ENCODE results near the gene RPS26. TPM values are rescaled to one million over a fixed set of nuclear protein-coding genes. Genes with fewer than 3 reads are reported as not detected.
A peak's percentile ranks its signal among the peaks of the same experiment; 100 is the strongest.

Gene RPS26
- total and polyA plus RNA-seq, 2 of the 13 experiments (the other 11 are each of a cell fraction or from before 2014, with no cell fraction given) = 150 to 421 TPM

- TF ChIP-seq SP4 (CRISPR knock-in tag; IDR thresholded peaks at IDR 0.05) = peak; percentile 64
- TF ChIP-seq ZFYVE20 (CRISPR knock-in tag; IDR thresholded peaks at IDR 0.05; ENCODE audit: borderline replicate concordance, low read depth) = no peak
- TF ChIP-seq ZFP36L1 (CRISPR knock-in tag; IDR thresholded peaks at IDR 0.05) = peak; percentile 67; the same call in 1 of the 2 replicates
- TF ChIP-seq ZNF512B (CRISPR knock-in tag; IDR thresholded peaks at IDR 0.05; ENCODE audit: borderline replicate concordance) = no peak; the same call in 1 of the 2 replicates
- TF ChIP-seq ZNF30 (CRISPR knock-in tag; IDR thresholded peaks at IDR 0.05) = no peak
- no peak for TF ChIP-seq SUZ12 (IDR thresholded peaks at IDR 0.05; ENCODE audit: low read depth, low read length)
- TF ChIP-seq PHF8 (CRISPR knock-in tag; IDR thresholded peaks at IDR 0.05) = peak; percentile 55
- peak; percentile 67; the same call in 1 of the 2 replicates for TF ChIP-seq CSRNP1 (CRISPR knock-in tag; IDR thresholded peaks at IDR 0.05)
- peak; percentile 25; the same call in 1 of the 2 replicates for TF ChIP-seq SP140L (CRISPR knock-in tag; IDR thresholded peaks at IDR 0.05; ENCODE audit: borderline replicate concordance)
- peak; percentile 70 for TF ChIP-seq ZFP91 (CRISPR knock-in tag; IDR thresholded peaks at IDR 0.05; ENCODE audit: borderline replicate concordance)
- TF ChIP-seq DPF2 (CRISPR knock-in tag; IDR thresholded peaks at IDR 0.05; ENCODE audit: borderline replicate concordance, low read depth) = peak; percentile 97
- TF ChIP-seq ZNF160 (CRISPR knock-in tag; IDR thresholded peaks at IDR 0.05) = peak; percentile 77; the same call in 1 of the 2 replicates
- 0 out of 2 replicates have a peak, but pooled peaks have one; percentile 23 for TF ChIP-seq ZKSCAN1 (IDR thresholded peaks at IDR 0.05; ENCODE audit: low read length)
- TF ChIP-seq ZNF713 (CRISPR knock-in tag; IDR thresholded peaks at IDR 0.05) = no peak; the same call in 1 of the 2 replicates
- no peak for TF ChIP-seq CC2D1A (CRISPR knock-in tag; IDR thresholded peaks at IDR 0.05)
- TF ChIP-seq ZNF333 (CRISPR knock-in tag; IDR thresholded peaks at IDR 0.05; ENCODE audit: borderline replicate concordance) = no peak
- peak; percentile 50 for TF ChIP-seq ZFY (CRISPR knock-in tag; IDR thresholded peaks at IDR 0.05)
- TF ChIP-seq MTF1 (CRISPR knock-in tag; IDR thresholded peaks at IDR 0.05) = no peak
- TF ChIP-seq LCORL (IDR thresholded peaks at IDR 0.05) = 0 out of 2 replicates have a peak, but pooled peaks have one; percentile 33
- peak; percentile 96 for TF ChIP-seq LCORL (CRISPR knock-in tag; IDR thresholded peaks at IDR 0.05)
- TF ChIP-seq ZNF772 (CRISPR knock-in tag; IDR thresholded peaks at IDR 0.05) = peak; percentile 98
- no peak for TF ChIP-seq ATM (IDR thresholded peaks at IDR 0.05; ENCODE audit: borderline replicate concordance)
- peak; percentile 92 for TF ChIP-seq ZMYM2 (CRISPR knock-in tag; IDR thresholded peaks at IDR 0.05)
- peak; percentile 89 for TF ChIP-seq ELF1 (CRISPR knock-in tag; IDR thresholded peaks at IDR 0.05)
- no peak for TF ChIP-seq ZNF790 (CRISPR knock-in tag; IDR thresholded peaks at IDR 0.05; ENCODE audit: borderline replicate concordance)
Observed at GRCh38 chr12:56081393-56082347, 40.0 kb downstream of the RPS26 start (continued).
